Measurements from ENCODE around the gene SPIRE1.

- TF ChIP-seq MAX (IDR thresholded peaks at IDR 0.05) (no peak), CEBPB (IDR thresholded peaks at IDR 0.05) (no peak), REST (IDR thresholded peaks at IDR 0.05; ENCODE audit: low read depth) (no peak), TAF1 (IDR thresholded peaks at IDR 0.05; ENCODE audit: low read depth) (no peak), TEAD4 (IDR thresholded peaks at IDR 0.05) (no peak), USF1 (IDR thresholded peaks at IDR 0.05) (no peak), CREB1 (IDR thresholded peaks at IDR 0.05; ENCODE audit: low read depth) (no peak), RAD21 (IDR thresholded peaks at IDR 0.05; ENCODE audit: low read depth) (no peak), EGR1 (IDR thresholded peaks at IDR 0.05) (no peak), ZBTB7A (IDR thresholded peaks at IDR 0.05; ENCODE audit: low read depth) (no peak), EP300 (IDR thresholded peaks at IDR 0.05; ENCODE audit: borderline replicate concordance) (no peak), NFIC (IDR thresholded peaks at IDR 0.05) (no peak), TCF12 (IDR thresholded peaks at IDR 0.05; ENCODE audit: low read depth) (no peak), YY1 (IDR thresholded peaks at IDR 0.05; ENCODE audit: low read depth) (no peak)
These were observed 114.2 kb downstream of the SPIRE1 start for GRCh38 chr18:12543697-12544096.

All from Ishikawa (cell line).